GM18498 (cell line): ENCODE measurements around the gene B3GNT3.
"Not testable (repeated sequence)": the region's sequence is repeated elsewhere in the genome, so short reads cannot be mapped to it uniquely, and the experiment has no call there.

Experiments
- ATAC-seq: cut with Tn5 transposase; IDR thresholded peaks from one replicate; pipeline ENCODE4 v1.9.1; 2021; ENCODE audit warnings: mild to moderate bottlenecking, moderate library complexity; ENCODE audit not compliant: unreplicated experiment

The B3GNT3 gene

GRCh38 chr19:17796013-17796837 lies 1.3 kb downstream of the B3GNT3 start:
- ATAC-seq = no peak

GRCh38 chr19:17796838-17797423 lies 2.0 kb downstream of the B3GNT3 start:
- ATAC-seq = no peak

- ATAC-seq = no peak
These were observed 2.7 kb downstream of the B3GNT3 start for GRCh38 chr19:17797424-17798201.

- not testable (repeated sequence) for ATAC-seq
These were observed 3.7 kb downstream of the B3GNT3 start for GRCh38 chr19:17798599-17798998.

- ATAC-seq = no peak
These were observed 7.4 kb downstream of the B3GNT3 start for GRCh38 chr19:17802137-17802858.

GRCh38 chr19:17803264-17803896 lies 8.4 kb downstream of the B3GNT3 start:
- ATAC-seq = no peak

GRCh38 chr19:17805427-17805826 lies 10.5 kb downstream of the B3GNT3 start:
- ATAC-seq = no peak

GRCh38 chr19:17806945-17807344 lies 12.0 kb downstream of the B3GNT3 start:
- no peak for ATAC-seq

GRCh38 chr19:17807731-17808316 lies 12.9 kb downstream of the B3GNT3 start:
- ATAC-seq = no peak

GRCh38 chr19:17811103-17811502 lies 16.2 kb downstream of the B3GNT3 start:
- ATAC-seq = no peak

GRCh38 chr19:17811681-17812080 lies 16.7 kb downstream of the B3GNT3 start:
- no peak for ATAC-seq

GRCh38 chr19:17812099-17812498 lies 17.2 kb downstream of the B3GNT3 start:
- no peak for ATAC-seq

GRCh38 chr19:17817668-17818363 lies 22.9 kb downstream of the B3GNT3 start:
- no peak for ATAC-seq

- ATAC-seq = no peak
These were observed 26.3 kb downstream of the B3GNT3 start, which contains the start of gene INSL3 for GRCh38 chr19:17821190-17821589. Gene INSL3 (minus strand): TSS chr19:17821519. CDS start chr19:17821506, 13 bp downstream.

GRCh38 chr19:17824339-17824738 lies 29.4 kb downstream of the B3GNT3 start:
- no peak for ATAC-seq

- no peak for ATAC-seq
These were observed 31.6 kb downstream of the B3GNT3 start for GRCh38 chr19:17826508-17827056.

- ATAC-seq = no peak
These were observed 35.1 kb downstream of the B3GNT3 start for GRCh38 chr19:17829855-17830566.

GRCh38 chr19:17830567-17831418 lies 35.9 kb downstream of the B3GNT3 start:
- ATAC-seq = no peak
